Smooth muscle cell (in vitro differentiated cells): ENCODE measurements around the gene DUSP6. TPM values are rescaled to one million over a fixed set of nuclear protein-coding genes. Genes with fewer than 3 reads are reported as not detected.

ENCODE experiments used
- DNase-seq: peaks from one replicate; lab custom pipeline; 2025; ENCODE audit not compliant: unreplicated experiment; lab: John Stamatoyannopoulos, UW
- H2AFZ ChIP-seq: fragments of 200-600 bp; sonication (generic); 2 replicates; pipeline ENCODE4 v1.6.0; 2016; ENCODE audit warnings: antibody characterized with exemption, low read depth, mild to moderate bottlenecking
- H3F3A ChIP-seq: fragments of 200-600 bp; sonication (generic); 2 replicates; pipeline ENCODE4 v1.6.0; 2017; ENCODE audit warnings: antibody characterized with exemption, low read depth
- H3K27ac ChIP-seq: fragments of 200-600 bp; sonication (generic); 2 replicates; pipeline ENCODE4 v1.5.1; 2016; ENCODE audit warnings: low read depth, mild to moderate bottlenecking
- H3K27me3 ChIP-seq: fragments of 200-600 bp; sonication (generic); 2 replicates; pipeline ENCODE4 v1.6.1; 2016; ENCODE audit warnings: low read depth, mild to moderate bottlenecking
- H3K36me3 ChIP-seq: fragments of 200-600 bp; sonication (generic); 2 replicates; pipeline ENCODE4 v1.5.1; 2016; ENCODE audit warnings: low read depth
- H3K4me1 ChIP-seq: fragments of 200-600 bp; sonication (generic); 2 replicates; pipeline ENCODE4 v1.5.1; 2016; ENCODE audit warnings: low read depth
- H3K4me2 ChIP-seq: fragments of 200-600 bp; sonication (generic); 2 replicates; pipeline ENCODE4 v1.6.0; 2016; ENCODE audit warnings: mild to moderate bottlenecking
- H3K4me3 ChIP-seq: fragments of 200-600 bp; sonication (generic); 2 replicates; pipeline ENCODE4 v1.5.1; 2016; ENCODE audit warnings: mild to moderate bottlenecking
- H3K79me2 ChIP-seq: fragments of 200-600 bp; sonication (generic); 2 replicates; pipeline ENCODE4 v1.6.0; 2016; ENCODE audit warnings: low read depth, mild to moderate bottlenecking
- H3K9ac ChIP-seq: fragments of 200-600 bp; sonication (generic); 2 replicates; pipeline ENCODE4 v1.6.0; 2016; ENCODE audit warnings: low read depth
- H3K9me3 ChIP-seq: fragments of 200-600 bp; sonication (generic); replicated peaks from 2 replicates; pipeline ENCODE4 v1.5.1; 2016; ENCODE audit warnings: low read depth
- H4K20me1 ChIP-seq: fragments of 200-600 bp; sonication (generic); 2 replicates; pipeline ENCODE4 v1.6.0; 2016; ENCODE audit warnings: low read depth
- WGBS: methylation state at CpG from one replicate; pipeline ENCODE4 v1.1.7; 2016; ENCODE audit warnings: low lambda C conversion rate; 5-methylcytosine and 5-hydroxymethylcytosine counted together
- polyA plus RNA-seq: library from polyadenylated mRNA; unstranded; fragments of >200 nt; fragmentation: Nextera tagmentation; extraction: Ambion mirVana; gene quantifications from 2 replicates; pipeline ENCODE4 v1.2.1, GENCODE V29; 2016
- total RNA-seq: library from RNA; depleted of rRNA; stranded (reverse); fragments of >200 nt; gene quantifications from 2 replicates; pipeline ENCODE4 v1.2.3, GENCODE V29; 2014
- TF ChIP-seq, protein P1 (sequence below): fragments of 200-600 bp; sonication (generic); IDR thresholded peaks from 2 replicates; pipeline ENCODE4 v1.5.1; 2017; ENCODE audit warnings: borderline replicate concordance, mild to moderate bottlenecking, antibody characterized with exemption; ENCODE audit not compliant: insufficient read depth, poor library complexity, severe bottlenecking

The DUSP6 gene
- total and polyA plus RNA-seq, 2 experiments from 2014 or later = 147 to 192 TPM

DNA sequence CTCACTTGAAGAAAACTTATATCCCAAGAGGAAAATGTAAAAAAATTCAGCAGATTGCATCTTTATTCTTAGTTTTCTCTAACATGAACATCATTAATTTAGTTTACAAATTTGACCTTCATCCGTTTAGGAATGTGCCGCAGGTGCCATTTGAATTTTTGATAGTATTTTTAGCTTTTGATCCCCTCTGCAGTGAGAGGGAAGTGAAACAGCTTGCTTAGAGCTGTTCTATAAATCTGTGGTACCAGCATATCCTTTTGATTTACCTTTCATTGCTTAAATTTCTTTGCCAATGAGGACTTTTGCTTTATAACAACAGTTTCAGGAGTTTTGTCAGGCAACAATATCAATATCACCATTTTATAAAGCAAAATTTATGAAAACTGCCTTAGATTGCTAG, 32.7 kb downstream of the DUSP6 start:
- Histone ChIP-seq H2AFZ (no peak overlapping the region), H4K20me1 (no peaks in the 10 kb centered on the region), H3K9ac (no peak overlapping the region), H3K27ac (no peak overlapping the region), H3K9me3 (no peaks in the 10 kb centered on the region), H3K4me2 (no peak overlapping the region), H3K27me3 (no peaks in the 10 kb centered on the region), H3F3A (no peaks in the 10 kb centered on the region), H3K4me3 (no peak overlapping the region), H3K79me2 (no peaks in the 10 kb centered on the region), H3K36me3 (no peaks in the 10 kb centered on the region), H3K4me1 (peaks cover 48% of the 10 kb centered on the region)
- TF ChIP-seq, protein P1, sequence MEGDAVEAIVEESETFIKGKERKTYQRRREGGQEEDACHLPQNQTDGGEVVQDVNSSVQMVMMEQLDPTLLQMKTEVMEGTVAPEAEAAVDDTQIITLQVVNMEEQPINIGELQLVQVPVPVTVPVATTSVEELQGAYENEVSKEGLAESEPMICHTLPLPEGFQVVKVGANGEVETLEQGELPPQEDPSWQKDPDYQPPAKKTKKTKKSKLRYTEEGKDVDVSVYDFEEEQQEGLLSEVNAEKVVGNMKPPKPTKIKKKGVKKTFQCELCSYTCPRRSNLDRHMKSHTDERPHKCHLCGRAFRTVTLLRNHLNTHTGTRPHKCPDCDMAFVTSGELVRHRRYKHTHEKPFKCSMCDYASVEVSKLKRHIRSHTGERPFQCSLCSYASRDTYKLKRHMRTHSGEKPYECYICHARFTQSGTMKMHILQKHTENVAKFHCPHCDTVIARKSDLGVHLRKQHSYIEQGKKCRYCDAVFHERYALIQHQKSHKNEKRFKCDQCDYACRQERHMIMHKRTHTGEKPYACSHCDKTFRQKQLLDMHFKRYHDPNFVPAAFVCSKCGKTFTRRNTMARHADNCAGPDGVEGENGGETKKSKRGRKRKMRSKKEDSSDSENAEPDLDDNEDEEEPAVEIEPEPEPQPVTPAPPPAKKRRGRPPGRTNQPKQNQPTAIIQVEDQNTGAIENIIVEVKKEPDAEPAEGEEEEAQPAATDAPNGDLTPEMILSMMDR = no peak
- no peak for DNase-seq
- 93% methylated on average over 2 of the region's 2 CpGs for WGBS

DNA sequence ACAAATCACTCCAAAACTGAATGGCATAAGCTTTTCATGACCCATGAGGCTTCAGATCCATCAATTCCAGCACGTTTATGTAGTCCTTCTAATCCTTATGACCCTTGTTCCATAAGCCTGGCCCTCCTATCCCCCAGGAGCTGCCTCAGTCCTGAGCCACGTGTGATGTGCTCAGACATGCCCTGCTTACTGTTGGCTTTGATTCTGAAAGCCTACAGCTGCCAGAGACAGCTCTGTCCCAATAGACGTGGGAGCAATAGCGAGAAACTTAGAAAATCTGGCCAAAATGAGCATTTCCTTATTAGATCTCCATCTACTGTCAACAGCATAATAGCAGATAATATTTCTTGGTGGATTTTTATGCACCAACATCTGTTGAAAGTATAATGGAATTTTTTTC, 33.2 kb downstream of the DUSP6 start:
- DNase-seq = no peak
- H2AFZ ChIP-seq = peak overlapping the region; percentile 71

DNA sequence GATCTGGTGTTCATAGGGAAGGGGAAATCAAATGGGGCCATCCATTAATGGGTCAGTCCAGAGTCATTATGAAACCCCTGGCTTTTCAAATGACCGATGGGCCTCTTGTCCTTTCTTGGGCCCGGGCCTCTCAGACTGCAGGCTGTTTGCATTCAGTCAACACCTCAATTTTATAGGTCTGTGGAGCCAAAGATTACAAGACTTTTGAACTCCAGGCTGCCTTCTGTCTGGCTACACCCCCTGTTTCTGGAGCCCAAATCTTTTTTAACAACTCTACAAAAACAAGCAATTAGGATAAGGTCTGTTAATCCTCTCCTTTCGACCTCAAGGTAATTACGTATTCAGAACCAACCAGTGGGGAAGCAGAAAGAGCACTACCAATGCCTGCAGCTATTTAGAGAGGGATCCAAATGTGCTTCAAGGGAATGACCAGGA, 35.6 kb downstream of the DUSP6 start:
- 2% methylated on average over 4 of the region's 4 CpGs for WGBS
- Histone ChIP-seq H3K4me2 (peak overlapping the region; percentile 66), H3K79me2 (no peaks in the 10 kb centered on the region), H3K27ac (no peak overlapping the region), H3K4me3 (no peak overlapping the region), H3K9ac (no peak overlapping the region), H4K20me1 (no peaks in the 10 kb centered on the region), H3K9me3 (no peaks in the 10 kb centered on the region), H3K27me3 (no peaks in the 10 kb centered on the region), H2AFZ (peak overlapping the region; percentile 78), H3K4me1 (peaks cover 49% of the 10 kb centered on the region), H3K36me3 (no peaks in the 10 kb centered on the region), H3F3A (no peaks in the 10 kb centered on the region)
- TF ChIP-seq, protein P1 = no peak
- DNase-seq = no peak

More for the DNA sequence above, 33.2 kb downstream of the DUSP6 start:
- no peaks in the 10 kb centered on the region for H3K79me2 ChIP-seq
- TF ChIP-seq, protein P1 = no peak
- no peaks in the 10 kb centered on the region for H3K9me3 ChIP-seq
- H3K27me3 ChIP-seq = no peaks in the 10 kb centered on the region
- H3K36me3 ChIP-seq = no peaks in the 10 kb centered on the region
- peak overlapping the region; percentile 52 for H3K4me2 ChIP-seq
- 5% methylated on average over 4 of the region's 4 CpGs for WGBS
- peak overlapping the region; percentile 9 for H3K27ac ChIP-seq
- H3K9ac ChIP-seq = no peak overlapping the region
- peaks cover 49% of the 10 kb centered on the region for H3K4me1 ChIP-seq
- no peaks in the 10 kb centered on the region for H3F3A ChIP-seq
- no peak overlapping the region for H3K4me3 ChIP-seq
- H4K20me1 ChIP-seq = no peaks in the 10 kb centered on the region

DNA sequence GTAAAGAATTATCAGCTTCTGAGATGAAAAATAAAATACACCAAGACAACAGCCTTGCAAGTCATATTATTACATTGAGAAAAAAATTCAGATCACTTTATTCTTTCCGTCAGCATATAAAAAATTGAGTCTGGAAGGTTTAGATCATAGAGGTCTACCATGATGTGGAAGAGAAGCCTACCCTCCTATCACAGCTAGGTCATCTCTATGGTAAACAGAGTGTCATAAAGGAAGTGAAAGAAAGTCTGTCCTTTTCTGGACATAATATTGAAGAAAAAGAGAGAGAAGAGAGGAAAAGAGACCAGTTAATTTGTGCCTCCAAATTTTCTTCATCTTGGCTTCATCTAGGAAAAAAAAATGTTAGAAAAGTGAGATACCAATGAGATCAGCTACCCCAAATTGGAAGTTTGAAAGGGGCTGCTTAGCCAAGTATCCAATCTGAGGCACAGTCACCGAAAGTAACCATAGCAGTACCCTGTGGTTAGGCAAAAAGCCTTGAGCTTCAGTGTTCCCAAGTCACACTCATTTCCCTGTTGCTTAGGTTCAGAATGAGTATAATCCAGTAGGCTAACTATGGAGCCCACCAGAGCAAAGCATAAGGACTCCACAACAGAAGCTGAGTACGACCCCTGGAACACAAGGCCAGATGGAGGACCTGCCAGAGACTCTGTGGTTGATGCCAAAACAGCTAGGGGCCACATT, 38.1 kb downstream of the DUSP6 start:
- 93% methylated on average over 3 of the region's 3 CpGs for WGBS
- H3K27ac ChIP-seq = no peak overlapping the region
- no peaks in the 10 kb centered on the region for H3K79me2 ChIP-seq
- no peak overlapping the region for H3K4me2 ChIP-seq
- TF ChIP-seq, protein P1 = no peak
- H3F3A ChIP-seq = no peaks in the 10 kb centered on the region
- H2AFZ ChIP-seq = no peak overlapping the region
- no peak for DNase-seq
- no peaks in the 10 kb centered on the region for H3K9me3 ChIP-seq
- peaks cover 44% of the 10 kb centered on the region for H3K4me1 ChIP-seq
- H3K9ac ChIP-seq = no peak overlapping the region
- H4K20me1 ChIP-seq = no peaks in the 10 kb centered on the region
- H3K27me3 ChIP-seq = no peaks in the 10 kb centered on the region
- no peak overlapping the region for H3K4me3 ChIP-seq
- H3K36me3 ChIP-seq = no peaks in the 10 kb centered on the region
